NT2/D1 (cell line): Measurements from ENCODE around the gene KIR2DL4.
"Not testable (repeated sequence)": the region's sequence is repeated elsewhere in the genome, so short reads cannot be mapped to it uniquely, and the experiment has no call there.

Experiments used
- DNase-seq: peaks from one replicate; pipeline ENCODE4 v3.0.0-alpha.2; 2011; ENCODE audit warnings: low read depth, low spot score
- H3K27me3 ChIP-seq: 2 replicates; pipeline ENCODE4 v1.6.0; 2011; ENCODE audit warnings: mild to moderate bottlenecking; ENCODE audit not compliant: insufficient read length, insufficient read depth
- H3K36me3 ChIP-seq: 2 replicates; pipeline ENCODE4 v1.6.1; 2011; ENCODE audit warnings: mild to moderate bottlenecking, low read length, mixed read lengths; ENCODE audit not compliant: insufficient read depth, insufficient read length
- H3K4me1 ChIP-seq: 2 replicates; pipeline ENCODE4 v1.5.1; 2011; ENCODE audit not compliant: insufficient read depth, insufficient read length
- H3K4me3 ChIP-seq: 2 replicates; pipeline ENCODE4 v1.5.1; 2011; ENCODE audit warnings: low read depth; ENCODE audit not compliant: insufficient read length
- H3K9ac ChIP-seq: 2 replicates; pipeline ENCODE4 v1.6.0; 2011; ENCODE audit warnings: low read depth; ENCODE audit not compliant: insufficient read length
- H3K9me3 ChIP-seq: 2 replicates; pipeline ENCODE4 v1.5.1; 2011; ENCODE audit warnings: mild to moderate bottlenecking, low read length; ENCODE audit not compliant: insufficient read depth
- SUZ12 ChIP-seq: IDR thresholded peaks from 2 replicates; pipeline ENCODE4 v1.6.1; 2011; ENCODE audit not compliant: insufficient read length, insufficient read depth; ENCODE audit errors: extremely low read depth
- YY1 ChIP-seq: IDR thresholded peaks from 2 replicates; pipeline ENCODE4 v1.6.1; 2011; ENCODE audit not compliant: insufficient read length, insufficient read depth
- ZNF274 ChIP-seq: IDR thresholded peaks from 2 replicates; pipeline ENCODE4 v1.6.1; 2011; ENCODE audit warnings: mild to moderate bottlenecking, low read depth, low read length

The KIR2DL4 gene

DNA sequence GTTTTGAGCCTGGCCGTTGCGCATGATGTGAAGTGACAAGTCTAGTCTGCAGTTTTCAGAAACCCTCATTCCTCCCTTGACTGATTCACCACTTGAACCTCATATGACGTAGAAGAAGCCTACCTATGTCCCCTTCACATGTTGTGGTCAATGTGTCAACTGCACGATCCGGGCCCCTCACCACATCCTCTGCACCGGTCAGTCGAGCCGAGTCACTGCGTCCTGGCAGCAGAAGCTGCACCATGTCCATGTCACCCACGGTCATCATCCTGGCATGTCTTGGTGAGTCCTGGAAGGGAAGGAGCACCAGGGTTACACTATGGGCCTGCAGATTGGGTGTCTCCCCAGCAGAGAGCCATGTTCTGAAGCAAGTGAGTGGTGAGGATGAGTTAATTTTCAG, at the start of gene KIR2DL4:
KIR2DL4 (plus strand) TSS at position 201 of the 400 bp plus-strand sequence; CDS start at position 243, 42 bp downstream.
- H3K9ac ChIP-seq, result no peak within 1 kb of the TSS

DNA sequence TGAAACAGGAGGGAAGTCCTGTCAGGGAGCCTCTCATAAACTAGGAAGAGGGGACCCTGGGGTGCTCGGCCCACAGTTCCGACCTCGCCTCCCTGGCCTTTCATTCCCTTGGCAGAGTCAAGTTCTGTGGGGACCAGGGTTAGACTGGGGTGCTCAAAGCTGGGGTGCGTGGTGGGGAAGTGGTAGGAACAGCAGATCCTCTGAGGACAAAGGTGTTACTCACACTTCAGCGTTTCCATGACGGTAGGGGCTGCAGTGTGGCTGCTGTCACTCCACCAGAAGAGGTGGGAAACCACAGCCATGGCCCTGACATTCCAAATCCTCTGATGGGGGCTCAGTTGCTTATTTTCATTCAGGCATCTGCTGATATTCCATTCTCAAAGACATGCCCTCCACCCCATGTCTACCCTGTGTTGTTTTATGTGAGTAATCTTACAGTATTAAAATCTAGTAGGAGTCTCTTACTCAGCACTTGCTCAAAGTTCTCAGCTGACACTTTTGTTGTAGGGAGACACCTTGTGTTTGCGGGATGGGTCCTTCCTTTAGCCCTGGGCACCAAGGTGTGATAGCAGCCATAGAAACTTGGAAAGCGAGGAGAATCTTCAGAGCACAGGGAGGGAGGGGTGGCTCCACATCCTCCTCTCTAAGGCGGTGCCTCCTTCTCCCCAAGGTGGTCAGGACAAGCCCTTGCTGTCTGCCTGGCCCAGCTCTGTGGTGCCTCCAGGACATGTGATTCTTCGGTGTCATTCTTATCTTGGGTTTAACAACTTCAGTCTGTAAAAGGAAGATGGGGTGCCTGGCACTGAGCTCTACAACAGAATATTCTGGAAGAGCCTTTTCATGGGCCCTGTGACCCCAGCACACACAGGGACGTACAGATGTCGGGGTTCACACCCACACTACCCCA, 47.0 kb upstream of the KIR2DL4 start:
- H3K27me3 ChIP-seq, DNase-seq, H3K9ac ChIP-seq, H3K36me3 ChIP-seq, H3K4me3 ChIP-seq, H3K4me1 ChIP-seq, H3K9me3 ChIP-seq: not testable (repeated sequence)

More for the DNA sequence above, at the start of gene KIR2DL4:
- TF ChIP-seq SUZ12 (no peak), ZNF274 (no peak), YY1 (no peak)
- Histone ChIP-seq H3K27me3 (peaks cover 10% of the 10 kb centered on the region), H3K36me3 (no peaks in the 10 kb centered on the region), H3K4me1 (no peaks in the 10 kb centered on the region), H3K9me3 (no peaks in the 10 kb centered on the region), H3K4me3 (no peak within 1 kb of the TSS)
- DNase-seq, result no peak

DNA sequence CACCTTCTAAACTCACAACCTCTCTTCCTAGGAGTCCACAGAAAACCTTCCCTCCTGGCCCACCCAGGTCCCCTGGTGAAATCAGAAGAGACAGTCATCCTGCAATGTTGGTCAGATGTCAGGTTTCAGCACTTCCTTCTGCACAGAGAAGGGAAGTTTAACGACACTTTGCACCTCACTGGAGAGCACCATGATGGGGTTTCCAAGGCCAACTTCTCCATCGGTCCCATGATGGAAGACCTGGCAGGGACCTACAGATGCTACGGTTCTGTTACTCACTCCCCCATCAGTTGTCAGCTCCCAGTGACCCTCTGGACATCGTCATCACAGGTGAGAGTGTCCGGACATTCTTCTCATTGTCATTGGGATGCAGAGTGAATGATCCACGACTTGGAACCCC, 44.8 kb upstream of the KIR2DL4 start:
- H3K9me3 ChIP-seq, DNase-seq, H3K36me3 ChIP-seq, H3K9ac ChIP-seq, H3K27me3 ChIP-seq, H3K4me3 ChIP-seq, H3K4me1 ChIP-seq: not testable (repeated sequence)

DNA sequence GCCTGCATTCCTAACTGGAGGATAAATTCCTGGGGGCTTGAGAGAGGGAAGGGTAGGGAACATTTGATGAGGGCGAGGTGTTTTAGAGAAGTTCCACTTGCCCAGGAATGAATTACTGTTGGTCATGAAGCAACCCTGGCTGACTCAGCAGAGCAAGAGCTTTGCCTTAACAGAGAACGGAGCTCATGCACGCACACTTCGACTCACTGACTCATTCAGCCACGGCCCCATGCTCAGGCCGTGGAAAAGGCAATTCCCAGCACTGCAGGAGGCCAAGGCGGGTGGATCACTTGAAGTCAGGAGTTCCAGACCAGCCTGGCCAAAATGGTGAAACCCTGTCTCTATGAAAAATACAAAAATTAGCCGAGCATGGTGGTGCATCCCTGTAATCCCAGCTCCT, 39.2 kb upstream of the KIR2DL4 start:
- H3K9ac ChIP-seq, H3K4me1 ChIP-seq, DNase-seq, H3K36me3 ChIP-seq, H3K4me3 ChIP-seq, H3K9me3 ChIP-seq, H3K27me3 ChIP-seq: not testable (repeated sequence)

DNA sequence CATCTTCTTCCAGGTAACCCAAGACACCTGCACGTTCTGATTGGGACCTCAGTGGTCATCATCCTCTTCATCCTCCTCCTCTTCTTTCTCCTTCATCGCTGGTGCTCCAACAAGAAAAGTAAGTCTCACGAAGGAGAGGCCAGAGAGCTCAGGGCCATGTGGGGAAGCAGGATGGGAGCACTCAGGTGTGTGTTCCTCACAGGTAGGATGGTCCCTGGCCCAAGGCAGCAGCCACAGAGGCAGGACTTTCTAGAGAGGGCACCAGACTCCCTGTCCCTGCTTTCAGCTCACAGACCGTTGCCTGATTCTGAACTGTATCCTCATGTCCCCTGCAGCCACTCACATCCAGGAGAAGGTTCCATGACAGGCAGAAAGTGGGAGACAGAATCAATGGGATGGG, 36.9 kb upstream of the KIR2DL4 start:
- not testable (repeated sequence) for H3K27me3 ChIP-seq, H3K9ac ChIP-seq, H3K4me1 ChIP-seq, H3K9me3 ChIP-seq, H3K36me3 ChIP-seq, H3K4me3 ChIP-seq, DNase-seq

GRCh38 chr19:54769646-54770045, 33.8 kb upstream of the KIR2DL4 start, which contains the start of gene KIR2DL1:
Gene KIR2DL1 (plus strand): TSS chr19:54769793. CDS start chr19:54769851, 58 bp downstream.
- H3K27me3 ChIP-seq, DNase-seq, H3K4me1 ChIP-seq, H3K9ac ChIP-seq, H3K36me3 ChIP-seq, H3K4me3 ChIP-seq, H3K9me3 ChIP-seq: not testable (repeated sequence)

GRCh38 chr19:54770511-54770910, 32.9 kb upstream of the KIR2DL4 start:
- not testable (repeated sequence) for H3K4me3 ChIP-seq, H3K27me3 ChIP-seq, H3K9me3 ChIP-seq, H3K36me3 ChIP-seq, DNase-seq, H3K9ac ChIP-seq, H3K4me1 ChIP-seq

DNA sequence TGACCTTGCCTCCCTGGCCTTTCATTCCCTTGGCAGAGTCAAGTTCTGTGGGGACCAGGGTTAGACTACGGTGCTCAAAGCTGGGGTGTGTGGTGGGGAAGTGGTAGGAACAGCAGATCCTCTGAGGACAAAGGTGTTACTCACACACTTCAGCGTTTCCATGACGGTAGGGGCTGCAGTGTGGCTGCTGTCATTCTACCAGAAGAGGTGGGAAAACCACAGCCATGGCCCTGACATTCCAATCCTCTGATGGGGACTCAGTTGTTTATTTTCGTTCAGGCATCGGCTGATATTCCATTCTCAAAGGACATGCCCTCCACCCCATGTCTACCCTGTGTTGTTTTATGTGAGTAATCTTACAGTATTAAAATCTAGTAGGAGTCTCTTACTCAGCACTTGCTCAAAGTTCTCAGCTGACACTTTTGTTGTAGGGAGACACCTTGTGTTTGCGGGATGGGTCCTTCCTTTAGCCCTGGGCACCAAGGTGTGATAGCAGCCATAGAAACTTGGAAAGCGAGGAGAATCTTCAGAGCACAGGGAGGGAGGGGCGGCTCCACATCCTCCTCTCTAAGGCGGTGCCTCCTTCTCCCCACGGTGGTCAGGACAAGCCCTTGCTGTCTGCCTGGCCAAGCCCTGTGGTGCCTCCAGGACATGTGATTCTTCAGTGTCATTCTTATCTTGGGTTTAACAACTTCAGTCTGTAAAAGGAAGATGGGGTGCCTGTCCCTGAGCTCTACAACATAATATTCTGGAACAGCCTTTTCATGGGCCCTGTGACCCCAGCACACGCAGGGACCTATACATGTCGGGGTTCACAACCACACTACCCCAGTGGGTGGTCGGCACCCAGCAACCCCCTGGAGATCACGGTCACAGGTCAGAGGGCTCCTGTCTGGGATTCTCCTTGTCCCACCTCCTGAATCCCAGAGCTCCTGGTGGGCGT, 32.1 kb upstream of the KIR2DL4 start:
- not testable (repeated sequence) for DNase-seq, H3K4me1 ChIP-seq, H3K9ac ChIP-seq, H3K27me3 ChIP-seq, H3K36me3 ChIP-seq, H3K4me3 ChIP-seq, H3K9me3 ChIP-seq

GRCh38 chr19:54772666-54773065, 30.7 kb upstream of the KIR2DL4 start:
- H3K9ac ChIP-seq, H3K9me3 ChIP-seq: not testable (repeated sequence)

GRCh38 chr19:54775095-54775815, 28.2 kb upstream of the KIR2DL4 start:
- H3K4me3 ChIP-seq, DNase-seq, H3K9ac ChIP-seq, H3K36me3 ChIP-seq, H3K9me3 ChIP-seq, H3K27me3 ChIP-seq, H3K4me1 ChIP-seq: not testable (repeated sequence)

More at GRCh38 chr19:54772666-54773065, 30.7 kb upstream of the KIR2DL4 start:
- not testable (repeated sequence) for H3K27me3 ChIP-seq, H3K4me1 ChIP-seq, H3K36me3 ChIP-seq, DNase-seq, H3K4me3 ChIP-seq
